Measurements from ENCODE around the gene RAET1L. TPM values are rescaled to one million over a fixed set of nuclear protein-coding genes. Genes with fewer than 3 reads are reported as not detected.
"Not testable (repeated sequence)": the region's sequence is repeated elsewhere in the genome, so short reads cannot be mapped to it uniquely, and the experiment has no call there.

RAET1L gene
- total and polyA plus RNA-seq, 2 of the 4 experiments (the other 2 are of a cell fraction) = not detected

GRCh38 chr6:150013785-150014622, 11.3 kb downstream of the RAET1L start:
- H4K8ac ChIP-seq (ENCODE audit: low read depth in 2 of 2, low read length in 2 of 2); H3K4me1 ChIP-seq (ENCODE audit: control insufficient read depth, insufficient read depth, low read length); H4K20me1 ChIP-seq (ENCODE audit: insufficient read depth, low read length); H3K27ac ChIP-seq (ENCODE audit: insufficient read depth, low read length); H3K56ac ChIP-seq (ENCODE audit: extremely low read depth, insufficient read depth, low read length); H3K14ac ChIP-seq (replicated peaks; ENCODE audit: low read depth, low read length); H3K9me1 ChIP-seq (ENCODE audit: insufficient read depth, low read length); H4K91ac ChIP-seq (ENCODE audit: insufficient read depth, low read depth, low read length); H2AK5ac ChIP-seq (ENCODE audit: low read depth, low read length); H3K4me3 ChIP-seq (ENCODE audit: insufficient read depth, low read depth, low read length); H2BK5ac ChIP-seq (ENCODE audit: low read depth, low read length, poor library complexity, severe bottlenecking); H2BK20ac ChIP-seq (ENCODE audit: low read depth, low read length); H2BK120ac ChIP-seq (ENCODE audit: low read depth, low read length); H4K5ac ChIP-seq (ENCODE audit: low read depth, low read length); H3K9ac ChIP-seq (ENCODE audit: low read depth, low read length); H2AFZ ChIP-seq (replicated peaks; ENCODE audit: low read length, poor library complexity); H3K9me3 ChIP-seq (ENCODE audit: control insufficient read depth, insufficient read depth, low read length); H2AK9ac ChIP-seq (replicated peaks; ENCODE audit: low read depth, low read length, poor library complexity); H3K36me3 ChIP-seq (ENCODE audit: control insufficient read depth, insufficient read depth, low read length); ATAC-seq (ENCODE audit: low read depth); H3K79me1 ChIP-seq (ENCODE audit: low read depth in 1 of 2, low read length in 2 of 2); H3K4me2 ChIP-seq (ENCODE audit: low read depth, low read length); dilution Hi-C loops (cut with HindIII; ENCODE audit: low sequenced_read_pairs, unreplicated experiment); POLR2A ChIA-PET (ENCODE audit: unreplicated experiment); DNase-seq; in situ Hi-C loops (cut with MboI; ENCODE audit: low sequenced_read_pairs); H3K18ac ChIP-seq (ENCODE audit: low read depth, low read length); H3K23ac ChIP-seq (ENCODE audit: low read depth, low read length); BruUV-seq (replicated peaks); H2BK15ac ChIP-seq (ENCODE audit: low read depth, low read length); H3K4ac ChIP-seq (ENCODE audit: low read depth, low read length); CTCF ChIA-PET: not testable (repeated sequence)
- H3K27me3 ChIP-seq (ENCODE audit: control insufficient read depth, insufficient read depth, low read length) = peaks cover 60% of the 10 kb centered on the region
- intact Hi-C loops (cut with micrococcal nuclease) = loop anchor here (10.0 kb wide), 1 partner anchor 289 kb away; no protein-coding TSS in a partner anchor
- no CpG with 5 or more reads among the region's 24 CpGs for WGBS, 2 experiments (ENCODE audit: extremely low coverage in 2 of 2, insufficient read length in 1 of 2)

DNA sequence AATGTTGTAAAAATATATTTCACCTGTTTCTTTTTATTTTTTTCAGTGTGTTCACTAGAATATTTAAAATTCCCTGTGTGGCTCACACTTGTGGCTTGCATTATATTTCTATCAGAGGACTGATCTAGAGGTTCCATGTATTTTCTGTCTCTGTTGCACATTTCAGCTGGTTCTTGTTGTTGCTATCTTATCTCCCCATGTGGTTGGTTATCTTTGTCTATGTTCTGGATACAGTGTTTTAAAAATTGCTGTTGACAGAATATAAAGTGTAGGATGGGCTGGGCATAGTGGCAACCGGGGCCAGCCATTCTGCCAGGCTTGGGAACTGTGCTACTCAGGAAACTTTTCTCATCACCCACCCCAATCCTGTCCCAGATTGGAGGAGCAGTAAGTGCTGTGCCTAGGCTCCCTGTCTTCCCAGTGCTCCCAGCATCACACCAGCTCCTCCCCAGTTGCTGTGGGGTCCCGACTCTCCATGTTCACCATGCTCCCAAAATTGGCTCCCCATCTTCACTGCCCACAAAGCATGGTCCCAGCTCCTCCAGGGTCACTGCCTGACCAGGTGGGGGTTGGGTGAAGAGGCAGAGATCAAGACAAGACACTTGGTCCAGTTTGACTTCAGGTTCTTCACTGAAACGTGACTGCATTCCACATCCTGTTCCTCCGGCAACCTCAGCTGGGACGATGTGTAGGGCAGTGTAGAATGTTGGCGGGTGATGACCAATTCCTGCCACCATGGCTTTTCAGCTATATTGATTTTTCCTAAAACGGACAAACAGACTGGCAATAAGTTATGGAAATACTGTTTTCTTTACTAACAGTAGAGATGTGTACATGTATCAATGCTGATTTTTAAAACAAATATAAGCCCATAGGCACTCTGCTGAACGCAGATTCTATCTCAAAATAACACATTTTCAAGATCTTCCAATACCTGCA, 12.2 kb downstream of the RAET1L start:
- H2BK15ac ChIP-seq (ENCODE audit: low read depth, low read length); H3K4ac ChIP-seq (ENCODE audit: low read depth, low read length); H2AK5ac ChIP-seq (ENCODE audit: low read depth, low read length); H2BK120ac ChIP-seq (ENCODE audit: low read depth, low read length); H3K36me3 ChIP-seq (ENCODE audit: control insufficient read depth, insufficient read depth, low read length); H3K9me1 ChIP-seq (ENCODE audit: insufficient read depth, low read length); DNase-seq; H3K79me1 ChIP-seq (ENCODE audit: low read depth in 1 of 2, low read length in 2 of 2); H4K91ac ChIP-seq (ENCODE audit: insufficient read depth, low read depth, low read length); H3K9me3 ChIP-seq (ENCODE audit: control insufficient read depth, insufficient read depth, low read length); H4K8ac ChIP-seq (ENCODE audit: low read depth in 2 of 2, low read length in 2 of 2); H3K27ac ChIP-seq (ENCODE audit: insufficient read depth, low read length); H4K20me1 ChIP-seq (ENCODE audit: insufficient read depth, low read length); H3K14ac ChIP-seq (replicated peaks; ENCODE audit: low read depth, low read length); CTCF ChIA-PET; dilution Hi-C loops (cut with HindIII; ENCODE audit: low sequenced_read_pairs, unreplicated experiment); POLR2A ChIA-PET (ENCODE audit: unreplicated experiment); H3K18ac ChIP-seq (ENCODE audit: low read depth, low read length); H4K5ac ChIP-seq (ENCODE audit: low read depth, low read length); BruUV-seq (replicated peaks); H2BK20ac ChIP-seq (ENCODE audit: low read depth, low read length); H3K4me2 ChIP-seq (ENCODE audit: low read depth, low read length); H3K56ac ChIP-seq (ENCODE audit: extremely low read depth, insufficient read depth, low read length); H2AFZ ChIP-seq (replicated peaks; ENCODE audit: low read length, poor library complexity); H2AK9ac ChIP-seq (replicated peaks; ENCODE audit: low read depth, low read length, poor library complexity); H3K4me1 ChIP-seq (ENCODE audit: control insufficient read depth, insufficient read depth, low read length); H3K9ac ChIP-seq (ENCODE audit: low read depth, low read length); ATAC-seq (ENCODE audit: low read depth); in situ Hi-C loops (cut with MboI; ENCODE audit: low sequenced_read_pairs); H3K23ac ChIP-seq (ENCODE audit: low read depth, low read length); H3K4me3 ChIP-seq (ENCODE audit: insufficient read depth, low read depth, low read length); H2BK5ac ChIP-seq (ENCODE audit: low read depth, low read length, poor library complexity, severe bottlenecking): not testable (repeated sequence)
- no CpG with 5 or more reads among the region's 8 CpGs for WGBS, 2 experiments (ENCODE audit: extremely low coverage in 2 of 2, insufficient read length in 1 of 2)
- H3K27me3 ChIP-seq (ENCODE audit: control insufficient read depth, insufficient read depth, low read length) = peaks cover 61% of the 10 kb centered on the region
- intact Hi-C loops (cut with micrococcal nuclease) = loop anchor here (10.0 kb wide), 1 partner anchor 288 kb away; no protein-coding TSS in a partner anchor

Data from IMR-90 (cell line).